Measurements from ENCODE around the gene SUPT4H1.

SUPT4H1 gene

GRCh38 chr17:58321571-58322525, 30.2 kb downstream of the SUPT4H1 start:
- no peak for TF ChIP-seq CTCF (IDR thresholded peaks at IDR 0.05; ENCODE audit: control insufficient read depth, insufficient read depth, low read depth, low read length, missing control alignments)
- DNase-seq (ENCODE audit: low read depth): no peak

GRCh38 chr17:58320570-58321323, 31.3 kb downstream of the SUPT4H1 start:
- no peak for DNase-seq (ENCODE audit: low read depth)
- H3K4me3 ChIP-seq (ENCODE audit: control insufficient read depth, low read depth, low read length): no peak overlapping the region
- no peak for TF ChIP-seq CTCF (IDR thresholded peaks at IDR 0.05; ENCODE audit: control insufficient read depth, insufficient read depth, low read depth, low read length, missing control alignments)

More at GRCh38 chr17:58321571-58322525, 30.2 kb downstream of the SUPT4H1 start:
- H3K4me3 ChIP-seq (ENCODE audit: control insufficient read depth, low read depth, low read length): no peak overlapping the region

- no peak overlapping the region for H3K4me3 ChIP-seq (ENCODE audit: control insufficient read depth, low read depth, low read length)
- no peak for TF ChIP-seq CTCF (IDR thresholded peaks at IDR 0.05; ENCODE audit: control insufficient read depth, insufficient read depth, low read depth, low read length, missing control alignments)
- DNase-seq (ENCODE audit: low read depth): no peak
These were observed 31.8 kb downstream of the SUPT4H1 start for GRCh38 chr17:58320163-58320558.

GRCh38 chr17:58319173-58320162, 32.5 kb downstream of the SUPT4H1 start:
- DNase-seq (ENCODE audit: low read depth): no peak
- H3K4me3 ChIP-seq (ENCODE audit: control insufficient read depth, low read depth, low read length): no peak overlapping the region
- TF ChIP-seq CTCF (IDR thresholded peaks at IDR 0.05; ENCODE audit: control insufficient read depth, insufficient read depth, low read depth, low read length, missing control alignments): no peak

- no peak for TF ChIP-seq CTCF (IDR thresholded peaks at IDR 0.05; ENCODE audit: control insufficient read depth, insufficient read depth, low read depth, low read length, missing control alignments)
- H3K4me3 ChIP-seq (ENCODE audit: control insufficient read depth, low read depth, low read length): no peak overlapping the region
These were observed 33.3 kb downstream of the SUPT4H1 start for GRCh38 chr17:58318627-58319172.

More at GRCh38 chr17:58318627-58319172, 33.3 kb downstream of the SUPT4H1 start:
- no peak for DNase-seq (ENCODE audit: low read depth)
